GM21528 (cell line): ENCODE data around the gene PCDHB1.
"Not testable (repeated sequence)": the region's sequence is repeated elsewhere in the genome, so short reads cannot be mapped to it uniquely, and the experiment has no call there.

Experiments
- ATAC-seq: cut with Tn5 transposase; IDR thresholded peaks from one replicate; pipeline ENCODE4 v1.9.1; 2021; ENCODE audit warnings: mild to moderate bottlenecking, moderate library complexity; ENCODE audit not compliant: unreplicated experiment, low FRiP score

The PCDHB1 gene

GRCh38 chr5:141051521-141051866 is 320 bp downstream of the PCDHB1 start:
- ATAC-seq: no peak

GRCh38 chr5:141077826-141078225 is 26.7 kb downstream of the PCDHB1 start:
- ATAC-seq: no peak

GRCh38 chr5:141082228-141082627 is 31.1 kb downstream of the PCDHB1 start:
- no peak for ATAC-seq

- ATAC-seq: no peak
Measured at GRCh38 chr5:141084487-141084989, 33.4 kb downstream of the PCDHB1 start.

- ATAC-seq: no peak
Measured at GRCh38 chr5:141094481-141095262, 43.5 kb downstream of the PCDHB1 start, which contains the start of gene PCDHB2. Gene PCDHB2, plus strand, starts transcription at chr5:141094615. Its CDS starts 176 bp downstream, at chr5:141094791.

- ATAC-seq: no peak
Measured at GRCh38 chr5:141095263-141095641, 44.1 kb downstream of the PCDHB1 start.

GRCh38 chr5:141096181-141096580 is 45.0 kb downstream of the PCDHB1 start:
- not testable (repeated sequence) for ATAC-seq

GRCh38 chr5:141096586-141096985 is 45.4 kb downstream of the PCDHB1 start:
- ATAC-seq: not testable (repeated sequence)

- no peak for ATAC-seq
Measured at GRCh38 chr5:141100243-141100805, 49.1 kb downstream of the PCDHB1 start, which contains the start of gene PCDHB3. Gene PCDHB3, plus strand, starts transcription at chr5:141100473. Its CDS starts 177 bp downstream, at chr5:141100650.

- ATAC-seq: no peak
Measured at GRCh38 chr5:141101059-141101458, 49.9 kb downstream of the PCDHB1 start.

- ATAC-seq: not testable (repeated sequence)
Measured at GRCh38 chr5:141102070-141102469, 50.9 kb downstream of the PCDHB1 start.

- ATAC-seq: not testable (repeated sequence)
Measured at GRCh38 chr5:141102471-141102870, 51.3 kb downstream of the PCDHB1 start.

GRCh38 chr5:141105350-141105749 is 54.2 kb downstream of the PCDHB1 start:
- ATAC-seq: no peak
